Measurements from ENCODE around the gene LMOD3.

DNA sequence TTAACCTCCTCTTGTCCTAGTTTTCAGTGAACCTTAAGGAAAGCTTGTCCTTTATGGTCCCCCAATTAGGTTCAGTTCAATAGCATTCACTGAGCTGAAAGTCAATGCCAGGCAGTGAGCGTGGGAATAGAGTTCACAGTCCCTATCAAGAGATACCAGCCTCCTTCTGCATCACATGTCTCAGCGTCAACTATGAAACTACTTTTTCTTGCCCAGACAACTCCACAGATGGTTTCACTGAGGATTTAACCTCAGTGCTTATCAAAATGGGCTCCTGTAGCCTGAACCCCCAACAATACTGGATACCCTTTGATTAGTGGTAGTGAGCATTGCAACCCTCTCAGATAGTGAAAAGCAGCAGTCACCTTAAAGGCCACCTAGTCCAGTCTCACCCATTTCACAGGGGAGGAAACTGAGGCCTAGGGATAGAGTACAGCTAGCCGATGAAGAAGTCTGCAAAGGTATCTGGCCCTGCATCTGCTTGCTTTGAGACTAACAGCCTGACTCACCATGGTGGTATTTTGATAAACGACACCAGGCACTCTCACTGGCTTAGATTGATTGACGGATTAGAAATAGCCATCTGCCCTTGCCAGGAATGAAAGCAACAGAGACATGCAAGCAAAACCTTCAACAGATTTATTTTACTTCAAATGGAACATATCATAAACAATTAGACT is 40.7 kb downstream of the LMOD3 start:
- TF ChIP-seq, protein P1, sequence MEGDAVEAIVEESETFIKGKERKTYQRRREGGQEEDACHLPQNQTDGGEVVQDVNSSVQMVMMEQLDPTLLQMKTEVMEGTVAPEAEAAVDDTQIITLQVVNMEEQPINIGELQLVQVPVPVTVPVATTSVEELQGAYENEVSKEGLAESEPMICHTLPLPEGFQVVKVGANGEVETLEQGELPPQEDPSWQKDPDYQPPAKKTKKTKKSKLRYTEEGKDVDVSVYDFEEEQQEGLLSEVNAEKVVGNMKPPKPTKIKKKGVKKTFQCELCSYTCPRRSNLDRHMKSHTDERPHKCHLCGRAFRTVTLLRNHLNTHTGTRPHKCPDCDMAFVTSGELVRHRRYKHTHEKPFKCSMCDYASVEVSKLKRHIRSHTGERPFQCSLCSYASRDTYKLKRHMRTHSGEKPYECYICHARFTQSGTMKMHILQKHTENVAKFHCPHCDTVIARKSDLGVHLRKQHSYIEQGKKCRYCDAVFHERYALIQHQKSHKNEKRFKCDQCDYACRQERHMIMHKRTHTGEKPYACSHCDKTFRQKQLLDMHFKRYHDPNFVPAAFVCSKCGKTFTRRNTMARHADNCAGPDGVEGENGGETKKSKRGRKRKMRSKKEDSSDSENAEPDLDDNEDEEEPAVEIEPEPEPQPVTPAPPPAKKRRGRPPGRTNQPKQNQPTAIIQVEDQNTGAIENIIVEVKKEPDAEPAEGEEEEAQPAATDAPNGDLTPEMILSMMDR (IDR thresholded peaks at IDR 0.05), result no peak
- no peak for TF ChIP-seq POLR2A (IDR thresholded peaks at IDR 0.05)

Data from Peyer's patch (tissue), 4 donors.